ENCODE measurements around the gene GPAM.

DNA sequence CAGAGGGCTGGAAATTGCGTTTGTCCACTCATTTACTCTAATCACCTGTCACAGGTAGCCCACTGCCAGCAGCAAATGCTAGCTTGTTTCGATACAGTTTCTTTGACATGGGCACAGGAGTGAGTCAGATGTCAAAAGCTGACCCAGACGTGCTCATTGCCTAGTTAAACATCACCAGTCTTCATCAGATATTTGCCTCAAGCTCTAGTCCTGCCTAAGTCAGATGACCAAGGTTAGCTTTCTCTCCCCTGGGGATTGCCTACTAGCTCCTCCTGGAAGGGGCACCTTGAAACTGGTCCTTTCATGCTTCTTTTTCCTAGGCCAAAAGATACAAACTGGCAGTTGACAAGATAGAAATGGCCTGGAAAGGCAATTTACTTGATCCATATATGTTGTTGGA is 35.2 kb downstream of the GPAM start:
- no peak for TF ChIP-seq CTCF (conservative IDR thresholded peaks at IDR 0.05; ENCODE audit: low read length)
- no peak for TF ChIP-seq EZH2phosphoT487 (IDR thresholded peaks at IDR 0.05; ENCODE audit: borderline replicate concordance, low read depth, low read length)
